K562 (cell line): ENCODE results near the gene MALAT1. TPM values are rescaled to one million over a fixed set of nuclear protein-coding genes. Genes with fewer than 3 reads are reported as not detected.

Experiments
- HMGN3 ChIP-seq: IDR thresholded peaks from 2 replicates; pipeline ENCODE4 v1.6.1; 2011; ENCODE audit warnings: borderline replicate concordance, low read depth, mild to moderate bottlenecking, mixed read lengths, low read length; ENCODE audit not compliant: insufficient read length; ENCODE audit errors: extremely low read depth
- NR2C2 ChIP-seq, 2 experiments: fragments of 200-800 bp in 1 of 2; sonication (Bioruptor generic) in 1 of 2; sonication (generic) in 1 of 2; formaldehyde crosslinking in 1 of 2; IDR thresholded peaks; 2 replicates each; pipeline versions ENCODE4 v1.6.1 to v1.8.0; 2016 to 2022; ENCODE audit warnings: mild to moderate bottlenecking in 1 of 2, missing compliant biosample characterization in 1 of 2, missing genetic modification characterization in 1 of 2, missing genetic modification reagents in 1 of 2
- PPARD ChIP-seq: fragments of 250-450 bp; sonication (Bioruptor Pico); IDR thresholded peaks from 2 replicates; pipeline ENCODE4 v1.8.0; 2022; ENCODE audit warnings: inconsistent platforms, mild to moderate bottlenecking, moderate library complexity
- PRPF4 ChIP-seq: fragments of 200-400 bp; formaldehyde crosslinking; IDR thresholded peaks from one replicate; pipeline ENCODE4 v1.6.1; 2017; ENCODE audit warnings: low read length, low read depth, mild to moderate bottlenecking; ENCODE audit not compliant: insufficient read depth, poor library complexity, severe bottlenecking
- SMARCA5 ChIP-seq: fragments of 450-650 bp; IDR thresholded peaks from 2 replicates; pipeline ENCODE4 v1.6.1; 2016
- TEAD1 ChIP-seq, 2 experiments: fragments of 450-650 bp in 1 of 2; sonication (generic) in 1 of 2; formaldehyde crosslinking; IDR thresholded peaks; 2 replicates each; pipeline versions ENCODE4 v1.4.0 to v1.8.0; 2020 to 2022; ENCODE audit warnings: mild to moderate bottlenecking in 2 of 2, missing genetic modification reagents in 1 of 2
- ZC3H4 ChIP-seq: sonication (generic); formaldehyde crosslinking; IDR thresholded peaks from 2 replicates; pipeline ENCODE4 v1.9.0; 2021; ENCODE audit warnings: missing genetic modification reagents, borderline replicate concordance
- ZNF165 ChIP-seq: fragments of 250-450 bp; sonication (Bioruptor Pico); IDR thresholded peaks from 2 replicates; pipeline ENCODE4 v1.4.0; 2020; ENCODE audit warnings: borderline replicate concordance
- ZNF785 ChIP-seq: fragments of 250-450 bp; sonication (Bioruptor Pico); IDR thresholded peaks from 2 replicates; pipeline ENCODE4 v1.4.0; 2020; ENCODE audit warnings: mild to moderate bottlenecking
- polyA plus RNA-seq, 8 experiments: library from polyadenylated mRNA; depleted of rRNA in 4 of 8; stranded (reverse) in 5 of 8; unstranded in 3 of 8; fragments of >200 nt; fragmentation: Nextera tagmentation in 2 of 8; fragmentation: Illumina TruSeq in 1 of 8; extraction: Ambion mirVana in 2 of 8; extraction: Trizol in 1 of 8; gene quantifications; 2 replicates each; pipeline versions ENCODE4 v1.2.1 to v1.2.3, GENCODE V29; 2011 to 2014; ENCODE audit warnings: inconsistent platforms in 1 of 8, missing spikeins in 1 of 8
- total RNA-seq, 7 experiments: library from RNA; depleted of rRNA in 6 of 7; stranded (reverse); fragments of >200 nt in 6 of 7; fragmentation: Illumina TruSeq in 2 of 7; extraction: Trizol in 2 of 7; gene quantifications; 2 replicates each; pipeline versions ENCODE4 v1.2.1 to v1.2.3, GENCODE V29; 2011 to 2021; ENCODE audit warnings: low replicate concordance in 1 of 7
- TF ChIP-seq, protein P1 (sequence below): fragments of 450-650 bp; IDR thresholded peaks from 2 replicates; pipeline ENCODE4 v1.6.1; 2014; ENCODE audit warnings: low read depth, mild to moderate bottlenecking, moderate library complexity, borderline replicate concordance
- TF ChIP-seq, protein P2 (sequence below), 2 experiments: fragments of 450-650 bp in 1 of 2; sonication (generic) in 1 of 2; formaldehyde crosslinking in 1 of 2; IDR thresholded peaks in 1 of 2; conservative IDR thresholded peaks in 1 of 2; 2 replicates each; pipeline versions ENCODE4 v1.6.1 to v1.8.1; 2016 to 2023; ENCODE audit warnings: mild to moderate bottlenecking in 2 of 2, moderate library complexity in 2 of 2, inconsistent platforms in 1 of 2, missing genetic modification reagents in 1 of 2

MALAT1 gene
- total and polyA plus RNA-seq, 9 of the 15 experiments (the other 6 are each of a cell fraction or from before 2014, with no cell fraction given), result 363 to 8,715 (median 2,351) TPM

DNA sequence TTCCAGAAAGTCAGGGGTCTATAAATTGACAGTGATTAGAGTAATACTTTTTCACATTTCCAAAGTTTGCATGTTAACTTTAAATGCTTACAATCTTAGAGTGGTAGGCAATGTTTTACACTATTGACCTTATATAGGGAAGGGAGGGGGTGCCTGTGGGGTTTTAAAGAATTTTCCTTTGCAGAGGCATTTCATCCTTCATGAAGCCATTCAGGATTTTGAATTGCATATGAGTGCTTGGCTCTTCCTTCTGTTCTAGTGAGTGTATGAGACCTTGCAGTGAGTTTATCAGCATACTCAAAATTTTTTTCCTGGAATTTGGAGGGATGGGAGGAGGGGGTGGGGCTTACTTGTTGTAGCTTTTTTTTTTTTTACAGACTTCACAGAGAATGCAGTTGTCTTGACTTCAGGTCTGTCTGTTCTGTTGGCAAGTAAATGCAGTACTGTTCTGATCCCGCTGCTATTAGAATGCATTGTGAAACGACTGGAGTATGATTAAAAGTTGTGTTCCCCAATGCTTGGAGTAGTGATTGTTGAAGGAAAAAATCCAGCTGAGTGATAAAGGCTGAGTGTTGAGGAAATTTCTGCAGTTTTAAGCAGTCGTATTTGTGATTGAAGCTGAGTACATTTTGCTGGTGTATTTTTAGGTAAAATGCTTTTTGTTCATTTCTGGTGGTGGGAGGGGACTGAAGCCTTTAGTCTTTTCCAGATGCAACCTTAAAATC, 5.3 kb downstream of the MALAT1 start (continued):
- peak; percentile 18 for TF ChIP-seq HMGN3
- TF ChIP-seq, protein P1, sequence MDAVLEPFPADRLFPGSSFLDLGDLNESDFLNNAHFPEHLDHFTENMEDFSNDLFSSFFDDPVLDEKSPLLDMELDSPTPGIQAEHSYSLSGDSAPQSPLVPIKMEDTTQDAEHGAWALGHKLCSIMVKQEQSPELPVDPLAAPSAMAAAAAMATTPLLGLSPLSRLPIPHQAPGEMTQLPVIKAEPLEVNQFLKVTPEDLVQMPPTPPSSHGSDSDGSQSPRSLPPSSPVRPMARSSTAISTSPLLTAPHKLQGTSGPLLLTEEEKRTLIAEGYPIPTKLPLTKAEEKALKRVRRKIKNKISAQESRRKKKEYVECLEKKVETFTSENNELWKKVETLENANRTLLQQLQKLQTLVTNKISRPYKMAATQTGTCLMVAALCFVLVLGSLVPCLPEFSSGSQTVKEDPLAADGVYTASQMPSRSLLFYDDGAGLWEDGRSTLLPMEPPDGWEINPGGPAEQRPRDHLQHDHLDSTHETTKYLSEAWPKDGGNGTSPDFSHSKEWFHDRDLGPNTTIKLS, result no peak
- TF ChIP-seq PPARD (CRISPR knock-in tag), result no peak
- TF ChIP-seq, protein P2, sequence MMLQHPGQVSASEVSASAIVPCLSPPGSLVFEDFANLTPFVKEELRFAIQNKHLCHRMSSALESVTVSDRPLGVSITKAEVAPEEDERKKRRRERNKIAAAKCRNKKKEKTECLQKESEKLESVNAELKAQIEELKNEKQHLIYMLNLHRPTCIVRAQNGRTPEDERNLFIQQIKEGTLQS (IDR thresholded peaks at IDR 0.05), result no peak
- TF ChIP-seq, protein P2 (CRISPR knock-in tag; conservative IDR thresholded peaks at IDR 0.05), result 0 out of 2 replicates have a peak, but pooled peaks have one; percentile 14
- peak; percentile 42; the same call in 1 of the 2 replicates for TF ChIP-seq NR2C2 (CRISPR knock-in tag; IDR thresholded peaks at IDR 0.05)
- no peak for TF ChIP-seq NR2C2 (tag; IDR thresholded peaks at IDR 0.05)
- TF ChIP-seq TEAD1 (CRISPR knock-in tag; IDR thresholded peaks at IDR 0.05), result peak in 1 of 2 experiments; percentile 63; a peak in 3 of 4 replicates
- peak; percentile 83; the same call in 1 of the 2 replicates for TF ChIP-seq ZC3H4 (CRISPR knock-in tag)
- TF ChIP-seq SMARCA5, result no peak
- peak; percentile 38 for TF ChIP-seq PRPF4
- TF ChIP-seq ZNF785, result no peak
- TF ChIP-seq ZNF165 (CRISPR knock-in tag), result no peak
